Measurements from ENCODE around the gene SGCE.

Gene SGCE

DNA sequence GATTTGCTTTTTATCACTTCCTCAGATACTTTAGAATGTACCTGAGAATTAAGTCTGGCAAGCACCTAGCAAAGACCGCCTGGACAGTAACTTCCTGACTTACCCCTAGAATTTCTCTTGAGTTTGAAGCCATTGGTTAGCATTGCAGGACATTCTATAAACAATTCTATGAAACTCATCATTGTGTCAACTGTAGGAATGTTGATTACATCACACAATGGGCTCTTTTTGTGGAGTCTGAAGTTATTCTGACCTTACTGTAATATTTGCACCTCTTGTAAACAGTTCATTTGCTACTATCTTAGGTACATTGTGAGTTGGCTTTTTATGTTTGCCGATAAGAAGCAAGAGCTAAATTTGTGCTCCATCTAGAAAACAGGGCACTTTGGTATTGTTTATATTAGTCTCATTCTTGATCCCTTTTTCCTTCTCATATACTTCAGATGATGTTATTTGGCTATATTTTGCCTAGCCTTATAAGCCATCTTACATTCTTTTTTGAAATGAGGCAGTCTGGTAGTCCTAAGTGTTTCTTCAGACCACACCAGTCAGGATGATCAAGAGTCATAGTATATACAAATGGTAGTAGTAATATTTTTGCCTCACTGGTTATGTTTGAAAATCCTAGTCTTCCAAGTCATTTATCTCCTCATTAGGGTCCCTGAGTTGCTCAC, 94.0 kb downstream of the SGCE start:
- DNase-seq: no peak

DNA sequence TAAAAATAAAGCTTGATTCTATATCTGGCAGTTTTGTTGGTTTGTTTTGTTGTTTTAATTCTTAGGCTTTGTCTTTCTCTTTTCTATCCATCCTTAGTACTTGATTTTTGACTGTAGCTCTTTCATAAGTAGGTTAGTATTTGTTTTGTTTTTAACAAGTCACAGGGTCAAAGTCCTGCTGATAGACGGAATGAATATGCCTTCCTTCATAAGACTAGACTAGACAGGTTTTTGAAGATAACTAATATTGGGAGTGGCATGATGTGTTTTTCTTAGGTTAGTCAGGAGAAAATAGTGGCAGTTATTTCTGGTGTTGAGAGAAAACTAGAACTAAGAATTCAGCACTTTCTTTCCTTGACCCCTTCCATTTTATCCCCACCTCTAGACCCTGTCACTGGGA, 96.0 kb downstream of the SGCE start:
- no peak for DNase-seq

DNA sequence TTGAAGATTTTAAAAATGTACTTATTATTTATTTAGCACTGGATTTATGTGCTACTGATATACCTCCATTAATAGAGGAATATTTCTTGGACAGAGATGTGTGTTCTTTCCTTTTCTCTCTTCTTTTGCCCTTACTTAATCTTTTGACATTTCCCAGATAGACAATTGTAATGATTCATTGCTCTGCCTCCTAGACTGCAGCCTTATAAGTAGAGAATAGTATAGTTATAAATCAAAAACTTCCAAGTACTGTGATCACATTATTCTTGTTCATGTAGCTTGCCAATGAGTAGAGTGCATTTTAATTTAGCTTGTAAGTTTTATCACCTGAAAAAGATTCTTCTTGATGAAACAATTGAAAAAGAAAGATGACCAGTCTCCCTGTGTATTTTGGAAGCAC, 98.7 kb downstream of the SGCE start:
- no peak for DNase-seq

DNA sequence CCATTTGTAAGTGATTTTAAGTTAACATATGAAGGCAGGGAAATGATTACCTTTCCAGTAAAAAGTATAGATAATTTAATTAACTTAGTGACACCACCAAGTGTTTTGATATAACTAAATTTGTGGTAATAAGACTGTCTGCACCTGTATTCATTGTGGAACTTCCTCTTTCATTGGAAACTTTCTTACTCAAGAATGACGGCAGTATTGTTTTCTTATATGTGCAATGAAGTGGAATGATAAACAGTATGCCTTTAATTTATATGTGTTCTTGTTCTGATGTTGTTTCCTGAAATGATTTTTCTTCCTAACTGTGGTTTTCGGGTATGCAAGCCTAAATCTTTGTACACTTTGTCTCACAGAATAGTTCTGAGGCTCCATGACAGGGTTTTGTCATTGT, 99.9 kb downstream of the SGCE start:
- no peak for DNase-seq

DNA sequence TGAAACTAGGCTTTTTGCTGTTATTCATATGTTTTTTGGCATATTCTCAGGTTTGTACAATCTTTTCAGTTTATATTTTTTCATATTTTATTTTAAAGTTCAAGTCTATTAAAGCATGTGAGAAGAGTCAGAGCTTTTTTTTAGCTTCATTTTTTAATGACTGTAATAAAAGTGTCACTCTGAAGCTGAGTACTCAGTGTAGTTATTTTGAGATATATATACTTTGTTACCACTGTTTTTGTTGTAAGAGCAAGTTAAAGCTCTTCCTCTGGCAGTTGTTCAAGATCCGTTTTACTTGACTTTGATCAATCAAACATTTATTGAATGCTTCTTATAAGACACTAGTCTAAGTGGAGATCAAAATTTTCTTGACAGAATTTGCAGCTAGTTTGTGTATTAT, 108.8 kb downstream of the SGCE start:
- no peak for DNase-seq

DNA sequence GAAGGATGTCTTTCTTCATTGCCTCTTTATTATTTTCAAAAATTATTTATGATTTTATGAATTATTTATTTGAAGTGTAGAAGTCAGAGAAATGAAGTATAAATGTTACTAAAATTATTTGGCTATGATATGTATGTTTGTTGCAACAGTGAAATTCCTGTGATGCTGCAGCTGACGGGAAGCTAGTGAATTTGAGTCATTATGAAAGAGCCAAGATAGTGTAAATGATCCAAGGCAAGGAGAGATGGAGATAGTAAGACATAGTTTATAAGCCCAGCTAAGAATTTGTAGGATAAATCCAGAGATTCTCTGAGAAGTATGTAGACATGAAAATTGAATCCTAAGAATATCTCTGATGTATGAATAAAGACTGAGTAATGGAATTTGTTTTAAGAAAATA, 115.5 kb downstream of the SGCE start:
- DNase-seq: no peak
